MCF 10A (cell line): Measurements from ENCODE around the gene BMP3. TPM values are rescaled to one million over a fixed set of nuclear protein-coding genes. Genes with fewer than 3 reads are reported as not detected.

ENCODE experiments used
- Bru-seq: library from RNA; stranded (reverse); fragments of 400-500 nt; gene quantifications from one replicate; lab custom pipeline; 2021; lab: Mats Ljungman, UMichigan
- BruChase-seq, 2 experiments: library from RNA; stranded (reverse); fragments of 400-500 nt; gene quantifications; one replicate each; lab custom pipeline; 2021; lab: Mats Ljungman, UMichigan
- BruUV-seq: library from RNA; stranded (reverse); fragments of 400-500 nt; replicated peaks from 2 replicates; lab custom pipeline; 2021; lab: Mats Ljungman, UMichigan
- CTCF ChIA-PET: fragments of 300-600 bp; sonication (Branson Sonifier 250); formaldehyde crosslinking; extraction: SDS; loops from one replicate; lab custom pipeline; 2021; ENCODE audit warnings: antibody characterized with exemption, inconsistent platforms; lab: Yijun Ruan, JAX
- POLR2A ChIA-PET: fragments of 300-600, 350-650 bp; sonication (Branson Sonifier 250); formaldehyde crosslinking; extraction: SDS; loops from one replicate; lab custom pipeline; 2020; ENCODE audit warnings: antibody characterized with exemption, inconsistent platforms; lab: Yijun Ruan, JAX
- DNase-seq: peaks from one replicate; pipeline ENCODE4 v3.0.0-alpha.2; 2018; ENCODE audit not compliant: unreplicated experiment
- H3K27ac Mint-ChIP-seq: one replicate; pipeline ENCODE4 v1.8.0; 2022; ENCODE audit warnings: mild to moderate bottlenecking, low read depth, mixed read lengths; ENCODE audit not compliant: unreplicated experiment
- H3K27me3 Mint-ChIP-seq: one replicate; pipeline ENCODE4 v1.8.0; 2022; ENCODE audit warnings: mixed read lengths; ENCODE audit not compliant: insufficient read depth, unreplicated experiment
- H3K36me3 Mint-ChIP-seq: one replicate; pipeline ENCODE4 v1.8.0; 2022; ENCODE audit warnings: mild to moderate bottlenecking, moderate library complexity, mixed read lengths; ENCODE audit not compliant: insufficient read depth, unreplicated experiment
- H3K4me1 Mint-ChIP-seq: one replicate; pipeline ENCODE4 v1.8.0; 2022; ENCODE audit warnings: mixed read lengths; ENCODE audit not compliant: insufficient read depth, unreplicated experiment
- H3K4me3 Mint-ChIP-seq: one replicate; pipeline ENCODE4 v1.8.0; 2022; ENCODE audit warnings: mild to moderate bottlenecking, moderate library complexity, mixed read lengths; ENCODE audit not compliant: unreplicated experiment
- H3K9me3 Mint-ChIP-seq: one replicate; pipeline ENCODE4 v1.8.0; 2022; ENCODE audit warnings: mixed read lengths; ENCODE audit not compliant: unreplicated experiment
- CTCF ChIP-seq: fragments of 200-600 bp; IDR thresholded peaks from one replicate; pipeline ENCODE4 v1.8.0; 2022; ENCODE audit warnings: antibody characterized with exemption, mild to moderate bottlenecking; ENCODE audit not compliant: unreplicated experiment
- intact Hi-C: fragments of 100-400 bp; cut with micrococcal nuclease; formaldehyde crosslinking; loops from 2 replicates; pipeline ENCODE4 v1.14.1; 2022
- long read RNA-seq: library from polyadenylated mRNA; stranded (forward); transcript quantifications from one replicate; pipeline ENCODE4 v2.0.0, GENCODE V29; 2022
- total RNA-seq: library from RNA; stranded (reverse); gene quantifications from 2 replicates; pipeline ENCODE4 v1.2.3, GENCODE V29; 2022

BMP3 gene
- total RNA-seq (not detected in 2 replicates), Bru-seq, nascent RNA (percentile 7 among the genes with signal in this experiment), BruChase-seq, experiment 1, labeled RNA remaining after a 6-hour chase (percentile 17 among the genes with signal in this experiment), BruChase-seq, experiment 2, labeled RNA remaining after a 2-hour chase (percentile 18 among the genes with signal in this experiment)
- long read RNA-seq = 0 reads

GRCh38 chr4:81030061-81030980 lies at the start of gene BMP3:
TSS of gene BMP3 (plus strand) at chr4:81030708. CDS start at chr4:81031285, 577 bp downstream.
- no peaks in the 10 kb centered on the region for H3K27me3 Mint-ChIP-seq
- H3K4me1 Mint-ChIP-seq = peaks cover 9% of the 10 kb centered on the region
- H3K4me3 Mint-ChIP-seq = peak within 1 kb of the TSS; percentile 72
- TF ChIP-seq CTCF = no peak
- intact Hi-C loops = no loop called here
- ChIA-PET CTCF (interaction anchor here (0.6 to 4.3 kb wide), 16 partner anchors 7 to 668 kb away, joined by 3 to 26 read pairs (median 4); no protein-coding TSS in a partner anchor), POLR2A (interaction anchor here (0.6 to 0.8 kb wide), 2 partner anchors 9 to 20 kb away, joined by 3 read pairs; no protein-coding TSS in a partner anchor)
- peak within 1 kb of the TSS; percentile 7 for H3K27ac Mint-ChIP-seq
- peaks cover 4% of the 10 kb centered on the region for H3K9me3 Mint-ChIP-seq
- H3K36me3 Mint-ChIP-seq = no peaks in the 10 kb centered on the region
- BruUV-seq = no TSS peak
- DNase-seq = peak; percentile 28

- Mint-ChIP-seq H3K9me3 (no peaks in the 10 kb centered on the region), H3K4me3 (no peak overlapping the region), H3K27ac (no peak overlapping the region), H3K27me3 (no peaks in the 10 kb centered on the region), H3K36me3 (no peaks in the 10 kb centered on the region), H3K4me1 (no peaks in the 10 kb centered on the region)
- no peak for TF ChIP-seq CTCF
- no peak for DNase-seq
- intact Hi-C loops = no loop called here
- ChIA-PET CTCF (interaction anchor here (1.2 to 2.1 kb wide), 4 partner anchors 54 to 623 kb away, joined by 3 to 15 read pairs (median 10); no protein-coding TSS in a partner anchor), POLR2A (interaction anchor here (0.7 to 1.9 kb wide), 2 partner anchors 620 to 1804 kb away, joined by 3 to 4 read pairs; no protein-coding TSS in a partner anchor)
- no TSS peak for BruUV-seq
Measured at GRCh38 chr4:80986011-80986410, 44.5 kb upstream of the BMP3 start.

GRCh38 chr4:80989921-80990544 lies 40.5 kb upstream of the BMP3 start:
- CTCF ChIA-PET = interaction anchor here (0.6 to 3.8 kb wide), 30 partner anchors 9 to 1513 kb away, joined by 3 to 45 read pairs (median 3); partner anchors contain the start of gene BMP3
- peaks cover 7% of the 10 kb centered on the region for H3K9me3 Mint-ChIP-seq
- no peaks in the 10 kb centered on the region for H3K27me3 Mint-ChIP-seq
- intact Hi-C loops = loop anchor here (1.0 to 5.0 kb wide), 5 partner anchors 52 to 628 kb away; no protein-coding TSS in a partner anchor
- POLR2A ChIA-PET = interaction anchor here (1.0 to 1.1 kb wide), 2 partner anchors 624 to 627 kb away, joined by 4 to 6 read pairs; no protein-coding TSS in a partner anchor
- no peaks in the 10 kb centered on the region for H3K36me3 Mint-ChIP-seq
- H3K27ac Mint-ChIP-seq = no peak overlapping the region
- no peaks in the 10 kb centered on the region for H3K4me1 Mint-ChIP-seq
- peak; percentile 70 for DNase-seq
- TF ChIP-seq CTCF = peak; percentile 66
- no TSS peak for BruUV-seq
- no peak overlapping the region for H3K4me3 Mint-ChIP-seq
